Measurements from ENCODE around the gene SECISBP2L.

The SECISBP2L gene

GRCh38 chr15:49023354-49023753 is 22.9 kb downstream of the SECISBP2L start:
- no peak for DNase-seq (ENCODE audit: low read depth)
- no peak overlapping the region for H3K4me3 ChIP-seq (ENCODE audit: control insufficient read depth, low read depth, low read length)
- TF ChIP-seq CTCF (IDR thresholded peaks at IDR 0.05; ENCODE audit: control insufficient read depth, insufficient read depth, low read depth, low read length, missing control alignments) = no peak

DNA sequence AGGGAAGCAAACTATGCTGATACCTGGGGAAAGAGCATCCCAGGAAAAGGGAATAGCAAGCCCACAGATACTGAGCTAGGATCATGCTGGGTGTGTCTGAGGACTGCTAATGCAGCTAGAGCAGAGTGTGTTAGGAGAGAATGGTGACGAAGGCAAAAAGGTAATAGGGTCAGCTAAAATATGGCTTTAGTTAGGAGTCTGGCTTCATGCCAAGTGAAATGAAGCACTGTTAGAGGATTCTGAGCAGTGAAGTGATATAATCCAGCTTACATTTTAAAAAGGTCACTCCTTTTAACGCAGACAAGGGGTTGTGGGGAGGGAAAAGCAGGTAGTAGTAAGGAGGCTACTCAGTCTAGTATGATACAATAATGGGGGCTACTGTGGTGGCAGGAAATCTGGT is 30.4 kb downstream of the SECISBP2L start:
- no peak for TF ChIP-seq CTCF (IDR thresholded peaks at IDR 0.05; ENCODE audit: control insufficient read depth, insufficient read depth, low read depth, low read length, missing control alignments)
- H3K4me3 ChIP-seq (ENCODE audit: control insufficient read depth, low read depth, low read length) = no peak overlapping the region
- DNase-seq (ENCODE audit: low read depth) = no peak

DNA sequence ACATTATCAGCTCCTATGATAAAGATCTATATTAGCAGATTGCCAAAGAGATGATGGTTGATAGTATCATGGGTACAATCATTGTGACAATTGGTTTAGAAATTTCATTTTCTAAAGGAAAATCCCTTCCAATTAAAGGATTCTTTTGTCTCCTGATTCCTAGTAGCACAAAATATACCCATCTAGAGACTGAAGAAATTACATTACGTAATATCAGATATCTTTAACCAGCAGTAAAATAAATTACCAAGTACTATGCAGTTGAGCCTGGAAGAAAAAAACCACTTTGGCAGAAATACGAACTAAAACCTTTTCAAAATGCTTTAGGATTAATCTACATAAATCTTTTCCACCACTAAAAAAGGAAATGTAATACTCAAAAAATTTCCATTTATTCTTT is 46.9 kb downstream of the SECISBP2L start:
- no peak for TF ChIP-seq CTCF (IDR thresholded peaks at IDR 0.05; ENCODE audit: control insufficient read depth, insufficient read depth, low read depth, low read length, missing control alignments)
- H3K4me3 ChIP-seq (ENCODE audit: control insufficient read depth, low read depth, low read length) = no peak overlapping the region
- DNase-seq (ENCODE audit: low read depth) = no peak

DNA sequence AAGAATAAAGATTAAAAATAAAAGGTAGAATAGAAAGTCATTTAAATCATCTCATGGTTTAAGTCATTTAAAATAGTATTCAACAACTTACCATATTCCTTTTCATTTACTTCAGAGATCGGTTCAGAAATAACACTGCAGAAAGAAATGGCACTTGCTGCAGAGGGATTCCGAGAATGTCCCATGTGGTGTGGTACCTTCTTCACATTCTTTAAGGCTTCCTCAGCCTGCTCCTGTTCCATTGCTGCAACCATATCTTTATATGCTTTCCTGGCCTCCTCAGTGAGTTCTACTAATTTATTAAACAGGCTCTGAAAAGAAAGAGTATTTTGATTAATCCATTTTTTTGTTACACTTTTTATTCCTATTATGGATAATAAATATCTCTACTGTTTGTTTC is 50.0 kb downstream of the SECISBP2L start:
- no peak for TF ChIP-seq CTCF (IDR thresholded peaks at IDR 0.05; ENCODE audit: control insufficient read depth, insufficient read depth, low read depth, low read length, missing control alignments)
- DNase-seq (ENCODE audit: low read depth) = no peak
- no peak overlapping the region for H3K4me3 ChIP-seq (ENCODE audit: control insufficient read depth, low read depth, low read length)

DNA sequence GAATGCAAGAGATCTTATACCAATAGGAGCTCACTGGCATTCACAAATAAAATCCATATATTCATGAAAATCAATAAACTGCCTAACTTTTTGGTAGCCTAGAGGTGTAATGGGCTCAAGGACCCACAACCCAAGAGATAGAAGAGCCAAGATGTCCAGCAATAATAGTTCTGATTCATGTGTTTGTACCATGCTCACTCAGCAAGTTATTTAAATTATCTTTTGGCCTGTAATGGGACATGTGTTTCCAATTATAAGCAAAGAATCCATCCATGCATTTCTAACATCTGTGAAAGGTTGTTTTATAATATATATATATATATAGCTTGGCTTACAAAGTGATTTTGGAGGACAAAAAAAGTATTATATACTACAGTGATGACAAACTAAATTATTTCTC is 52.9 kb downstream of the SECISBP2L start:
- no peak for DNase-seq (ENCODE audit: low read depth)
- TF ChIP-seq CTCF (IDR thresholded peaks at IDR 0.05; ENCODE audit: control insufficient read depth, insufficient read depth, low read depth, low read length, missing control alignments) = no peak
- H3K4me3 ChIP-seq (ENCODE audit: control insufficient read depth, low read depth, low read length) = no peak overlapping the region

DNA sequence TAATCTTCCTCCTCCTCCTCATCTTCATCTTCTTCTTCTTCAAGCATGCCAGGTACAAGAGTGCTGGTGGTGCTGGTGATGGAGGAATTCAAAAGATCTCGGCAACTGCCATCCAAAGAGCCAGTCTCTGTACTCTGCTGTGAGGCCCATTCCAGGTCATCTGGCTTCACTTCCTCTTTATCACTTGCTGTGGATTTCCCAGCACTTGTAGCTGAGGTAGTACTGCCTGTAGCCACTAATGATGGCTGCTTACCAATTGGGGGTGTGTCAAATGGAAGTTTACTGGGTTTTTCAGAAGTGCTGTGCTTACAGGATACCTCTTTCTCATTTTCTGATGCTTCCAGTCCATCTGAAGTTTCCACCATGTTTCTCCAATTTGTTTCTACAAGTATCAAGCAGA is 53.7 kb downstream of the SECISBP2L start:
- TF ChIP-seq CTCF (IDR thresholded peaks at IDR 0.05; ENCODE audit: control insufficient read depth, insufficient read depth, low read depth, low read length, missing control alignments) = no peak
- H3K4me3 ChIP-seq (ENCODE audit: control insufficient read depth, low read depth, low read length) = no peak overlapping the region
- DNase-seq (ENCODE audit: low read depth) = no peak

- TF ChIP-seq CTCF (IDR thresholded peaks at IDR 0.05; ENCODE audit: control insufficient read depth, insufficient read depth, low read depth, low read length, missing control alignments) = no peak
- no peak overlapping the region for H3K4me3 ChIP-seq (ENCODE audit: control insufficient read depth, low read depth, low read length)
- DNase-seq (ENCODE audit: low read depth) = no peak
These were observed 54.1 kb downstream of the SECISBP2L start for GRCh38 chr15:48992096-48992495.

Data from AG09309 (cell line).